H4 (cell line): ENCODE results near the gene FTCDNL1. TPM values are rescaled to one million over a fixed set of nuclear protein-coding genes. Genes with fewer than 3 reads are reported as not detected.

Experiments
- DNase-seq: peaks from one replicate; pipeline ENCODE4 v3.0.0-alpha.2; 2015; ENCODE audit warnings: low spot score
- total RNA-seq: library from RNA; depleted of rRNA; stranded (reverse); fragments of >200 nt; shearing (Covaris generic); gene quantifications from 2 replicates; pipeline ENCODE4 v1.2.3, GENCODE V29; 2014; rRNA removed

Gene FTCDNL1
- total RNA-seq, 1 experiment from 2014 or later, result 2.3 TPM

- no peak for DNase-seq
These were observed 108.1 kb downstream of the FTCDNL1 start for GRCh38 chr2:199742884-199743283.

- DNase-seq, result no peak
These were observed 110.9 kb downstream of the FTCDNL1 start for GRCh38 chr2:199740111-199740428.

- peak; percentile 56 for DNase-seq
These were observed 111.4 kb downstream of the FTCDNL1 start for GRCh38 chr2:199739413-199740110.

GRCh38 chr2:199738727-199739412 lies 112.1 kb downstream of the FTCDNL1 start:
- peak; percentile 88 for DNase-seq

- DNase-seq, result no peak
These were observed 116.3 kb downstream of the FTCDNL1 start for GRCh38 chr2:199734651-199735050.

- DNase-seq, result no peak
These were observed 117.0 kb downstream of the FTCDNL1 start for GRCh38 chr2:199734011-199734410.

GRCh38 chr2:199727801-199728200 lies 123.2 kb downstream of the FTCDNL1 start:
- DNase-seq, result no peak

- no peak for DNase-seq
These were observed 123.7 kb downstream of the FTCDNL1 start for GRCh38 chr2:199727306-199727705.

GRCh38 chr2:199718074-199718473 lies 132.9 kb downstream of the FTCDNL1 start:
- DNase-seq, result no peak

- no peak for DNase-seq
These were observed 133.4 kb downstream of the FTCDNL1 start for GRCh38 chr2:199717587-199717907.

GRCh38 chr2:199716807-199717586 lies 134.0 kb downstream of the FTCDNL1 start:
- peak; percentile 75 for DNase-seq

GRCh38 chr2:199713746-199714145 lies 137.2 kb downstream of the FTCDNL1 start:
- no peak for DNase-seq

GRCh38 chr2:199710551-199710950 lies 140.4 kb downstream of the FTCDNL1 start:
- no peak for DNase-seq

Other genes with a start within 250 kb of the FTCDNL1 start
- gene C2orf69, start 60.1 kb upstream of the FTCDNL1 start, total RNA-seq, result 6.8 and 8.2 TPM in 2 replicates
- 4.6 and 5.6 TPM in 2 replicates for gene TYW5, start 104.3 kb upstream of the FTCDNL1 start, total RNA-seq
- gene MAIP1, start 104.4 kb upstream of the FTCDNL1 start, total RNA-seq, result 28.6 and 30.6 TPM in 2 replicates